HG02840 (cell line): ENCODE measurements around the gene GRIP2.
"Not testable (repeated sequence)": the region's sequence is repeated elsewhere in the genome, so short reads cannot be mapped to it uniquely, and the experiment has no call there.

ENCODE experiments used
- ATAC-seq: cut with Tn5 transposase; IDR thresholded peaks from one replicate; pipeline ENCODE4 v1.9.1; 2021; ENCODE audit warnings: mild to moderate bottlenecking, moderate library complexity, moderate number of reproducible peaks; ENCODE audit not compliant: unreplicated experiment, low FRiP score

The GRIP2 gene

DNA sequence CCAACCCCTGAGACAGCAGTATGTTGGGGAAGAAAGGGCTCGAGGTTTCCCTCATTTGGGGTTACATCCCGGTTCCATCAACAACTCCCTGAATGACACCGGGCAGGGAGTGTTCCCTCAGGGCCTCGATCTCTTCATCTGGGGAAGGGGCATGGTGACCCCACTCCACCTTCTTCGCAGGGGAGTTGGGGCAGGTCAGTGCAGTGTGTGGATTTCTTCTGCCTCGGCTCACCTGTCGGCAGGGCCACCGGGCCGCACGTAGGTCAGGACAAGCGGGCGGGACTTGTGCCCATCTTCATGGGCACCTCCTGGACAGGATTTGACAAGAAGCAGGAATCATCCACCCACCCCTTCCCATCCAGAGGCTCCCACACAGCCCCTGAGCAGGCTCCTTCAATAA lies 17.4 kb downstream of the GRIP2 start:
- ATAC-seq: no peak

DNA sequence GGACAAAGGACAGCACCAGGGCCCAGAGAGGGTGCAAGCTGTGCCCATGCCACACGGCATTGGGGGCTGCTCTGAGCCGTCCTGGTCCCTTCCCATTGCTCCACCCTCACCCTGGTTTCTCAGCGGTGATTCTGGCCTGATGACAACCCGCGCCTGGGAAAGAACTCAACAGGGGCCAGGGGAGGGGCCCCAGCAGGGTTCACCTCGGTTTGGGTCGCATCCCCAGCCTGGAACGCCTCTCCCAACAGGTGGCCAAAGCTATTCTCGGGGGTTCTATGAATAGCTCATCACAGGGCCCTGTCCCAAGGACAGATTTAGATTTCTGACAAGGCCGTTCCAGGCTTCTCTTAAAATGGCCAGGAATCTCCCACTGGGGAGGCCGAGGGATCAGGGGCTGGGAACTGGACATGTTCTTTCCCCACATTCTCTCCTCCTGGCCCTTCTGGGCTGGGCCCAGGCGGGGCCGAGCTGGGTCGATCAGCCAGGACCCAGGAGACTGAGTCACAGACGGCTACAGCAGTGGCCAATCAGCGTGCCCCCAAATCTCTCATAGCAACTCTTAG lies 17.9 kb downstream of the GRIP2 start:
- ATAC-seq: no peak

DNA sequence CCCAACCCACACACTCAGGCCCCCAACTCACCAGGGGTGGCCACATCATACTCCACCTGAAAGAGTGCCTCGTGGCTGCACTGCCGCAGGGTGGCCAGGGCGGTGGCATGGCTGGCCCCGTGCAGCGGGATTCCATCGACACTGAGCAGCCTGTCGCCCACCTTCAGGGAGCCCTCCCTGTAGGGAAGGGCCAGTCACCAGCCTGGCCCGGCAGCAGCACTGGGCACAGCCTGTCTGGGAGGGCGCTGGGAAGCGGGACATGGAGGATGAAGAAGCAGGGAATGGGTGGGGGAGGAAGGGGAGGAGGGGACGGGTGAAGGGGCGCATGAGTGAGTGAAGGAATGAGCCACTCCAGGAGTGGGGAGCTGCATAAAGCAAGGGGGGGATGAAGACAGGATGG lies 18.5 kb downstream of the GRIP2 start:
- no peak for ATAC-seq

DNA sequence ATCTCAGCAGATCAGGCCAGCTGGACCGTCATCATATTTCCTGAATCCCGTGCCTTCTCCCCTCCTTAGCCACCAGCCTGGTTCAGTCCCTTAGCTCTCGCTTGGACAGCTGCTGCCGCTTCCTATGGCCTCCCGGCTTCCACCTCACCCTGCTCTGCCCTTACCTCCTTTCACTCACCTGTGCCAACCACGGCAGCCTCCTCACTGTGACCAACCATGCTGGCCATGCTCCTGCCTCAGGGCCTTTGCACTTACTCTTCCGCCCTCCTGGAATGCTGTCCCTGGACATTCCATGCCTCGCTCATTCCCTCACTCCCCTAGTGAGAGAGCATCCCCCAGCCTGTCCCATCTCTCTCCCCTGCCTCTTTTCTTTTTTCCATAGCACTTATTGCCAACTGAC lies 19.2 kb downstream of the GRIP2 start:
- ATAC-seq: no peak

DNA sequence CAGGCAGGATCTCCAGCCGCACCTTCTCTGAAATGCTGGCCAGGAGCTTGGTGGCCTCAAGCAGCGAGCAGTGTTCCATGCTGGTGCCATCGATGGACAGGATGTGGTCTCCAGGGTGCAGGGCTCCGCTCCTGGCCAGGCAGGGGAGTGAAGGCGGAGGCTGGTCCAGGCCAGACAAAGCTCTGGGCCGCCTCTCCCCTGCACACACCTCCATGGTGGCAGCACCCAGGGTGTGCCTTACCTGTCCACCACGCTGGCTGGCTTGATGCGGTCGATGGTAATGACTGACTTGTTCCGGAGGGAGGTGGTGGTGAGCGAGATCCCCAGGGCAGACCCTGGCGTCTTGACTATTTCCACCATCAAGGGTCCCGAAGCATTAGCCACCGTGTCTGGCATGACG lies 20.0 kb downstream of the GRIP2 start:
- no peak for ATAC-seq

DNA sequence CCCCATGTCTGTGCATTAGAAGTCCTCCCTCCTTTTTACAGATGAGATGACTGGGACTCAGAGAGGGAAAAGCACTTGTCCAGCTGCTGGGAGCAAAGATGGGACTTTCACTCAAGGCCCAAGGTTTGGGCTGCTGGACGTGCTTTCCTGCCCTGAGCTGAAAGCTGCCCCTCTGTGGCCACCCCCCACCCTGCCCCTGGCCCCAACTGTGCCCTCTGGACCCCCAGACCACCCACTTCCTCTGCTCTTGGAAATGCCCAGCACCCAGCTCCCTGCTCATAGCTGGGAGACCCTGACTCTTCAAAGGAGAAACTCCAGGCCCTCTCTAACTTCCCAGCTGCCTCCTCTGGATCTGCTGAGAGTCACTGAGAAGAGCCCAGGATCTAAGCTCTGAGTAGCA lies 20.7 kb downstream of the GRIP2 start:
- no peak for ATAC-seq

DNA sequence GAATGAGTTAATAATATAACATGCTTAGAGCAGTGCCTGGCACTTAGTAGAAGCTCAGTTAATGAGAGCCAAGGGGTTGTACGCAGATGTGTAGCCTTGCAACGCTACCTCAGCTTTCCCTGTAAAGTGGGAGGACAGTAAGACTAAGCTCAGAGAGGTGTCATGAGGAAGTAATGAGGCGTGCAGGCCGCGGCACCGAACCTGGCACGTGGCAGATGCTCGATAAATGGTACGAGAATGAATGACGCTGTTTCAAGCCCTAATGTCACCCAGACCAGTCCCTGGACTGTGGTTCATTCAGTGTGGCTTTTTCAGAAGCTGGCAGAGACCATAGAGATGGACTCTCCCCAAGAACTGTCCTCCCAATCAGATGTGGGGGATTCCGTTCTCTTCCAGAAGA lies 21.2 kb downstream of the GRIP2 start:
- ATAC-seq: no peak

DNA sequence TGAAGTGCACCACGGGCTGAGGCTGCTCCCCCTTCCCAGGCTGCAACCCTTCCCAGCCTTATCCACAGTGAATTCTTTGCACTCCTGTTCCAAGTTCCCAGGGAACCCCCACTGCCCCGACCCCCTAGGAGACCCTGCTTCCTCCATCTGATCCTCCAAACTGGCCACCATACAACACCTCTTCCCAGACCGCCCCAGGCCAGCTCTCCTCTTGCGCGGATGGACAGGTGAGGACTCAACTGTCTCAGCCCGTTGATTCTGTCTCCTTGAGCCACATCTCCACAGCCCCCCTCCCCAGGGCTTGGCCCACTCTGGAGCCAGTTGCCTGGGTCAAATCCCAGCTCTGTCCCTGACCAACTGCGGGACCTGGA lies 21.7 kb downstream of the GRIP2 start:
- no peak for ATAC-seq

DNA sequence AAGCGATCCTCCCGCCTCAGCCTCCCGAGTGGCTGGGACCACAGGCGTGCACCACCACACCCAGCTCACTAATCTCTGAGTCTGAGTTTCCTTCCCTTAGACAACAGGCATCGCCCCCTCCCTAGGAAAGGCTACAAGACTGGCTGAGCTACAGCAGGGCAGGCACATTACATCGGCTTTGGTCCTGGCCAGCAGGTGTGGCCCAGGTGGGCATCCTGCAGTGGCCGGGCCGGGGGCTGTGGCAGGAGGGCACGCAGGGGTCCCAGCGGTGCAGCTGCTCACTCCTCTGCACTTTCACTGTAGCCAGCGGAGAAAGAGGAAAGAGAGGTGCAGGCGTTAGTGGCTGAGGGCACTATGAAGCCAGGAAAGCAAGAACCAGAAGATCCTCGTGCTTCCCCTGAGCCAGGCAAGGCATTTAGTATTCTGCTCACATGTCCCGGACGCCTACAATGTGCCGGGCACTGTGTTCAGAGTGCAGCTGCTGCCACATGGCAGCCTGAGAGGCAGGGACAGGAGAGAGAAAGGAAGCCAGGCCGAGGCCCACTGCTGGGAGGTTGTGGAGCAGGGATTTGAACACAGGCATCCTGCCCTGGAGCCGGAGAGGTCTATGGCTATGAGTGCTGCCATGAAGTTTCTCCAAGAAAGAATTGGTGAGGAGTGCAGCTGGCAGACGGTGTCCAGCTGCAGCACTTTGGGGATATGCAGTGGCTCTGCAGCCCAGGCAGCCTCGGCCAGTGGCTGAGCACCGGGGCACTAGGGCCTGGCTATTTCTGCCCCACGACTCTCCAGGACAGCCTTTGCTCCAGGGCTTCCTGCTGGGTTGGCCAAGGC lies 22.3 kb downstream of the GRIP2 start:
- ATAC-seq: no peak

DNA sequence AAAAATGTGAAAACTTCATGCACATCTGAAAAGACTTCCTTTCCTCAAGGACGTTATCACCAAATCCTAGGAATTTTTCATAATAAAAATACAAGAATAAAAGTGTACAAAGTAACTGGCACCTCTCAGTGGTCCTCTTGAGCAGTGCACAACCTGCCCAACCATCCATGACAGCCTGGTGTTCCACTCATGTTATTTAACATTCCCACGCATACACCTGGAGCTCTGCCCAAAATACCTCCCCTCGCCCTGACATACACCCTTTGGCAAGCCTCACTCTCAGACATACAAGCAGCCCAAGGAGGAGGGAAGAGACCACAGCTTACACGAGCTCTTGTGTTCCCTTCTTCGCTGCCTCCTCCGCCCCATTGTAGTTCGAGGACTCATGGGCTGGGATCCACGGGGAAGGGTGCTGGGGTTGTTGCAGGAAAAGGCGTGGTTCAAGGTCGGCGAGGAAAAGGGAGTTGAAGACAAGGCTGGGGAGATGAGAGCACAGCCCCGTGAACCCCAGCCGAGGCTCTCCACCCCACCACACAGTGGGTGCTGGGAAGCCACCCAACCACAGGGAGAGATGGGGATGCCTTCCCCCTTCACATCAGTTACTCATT lies 23.3 kb downstream of the GRIP2 start:
- ATAC-seq: no peak

DNA sequence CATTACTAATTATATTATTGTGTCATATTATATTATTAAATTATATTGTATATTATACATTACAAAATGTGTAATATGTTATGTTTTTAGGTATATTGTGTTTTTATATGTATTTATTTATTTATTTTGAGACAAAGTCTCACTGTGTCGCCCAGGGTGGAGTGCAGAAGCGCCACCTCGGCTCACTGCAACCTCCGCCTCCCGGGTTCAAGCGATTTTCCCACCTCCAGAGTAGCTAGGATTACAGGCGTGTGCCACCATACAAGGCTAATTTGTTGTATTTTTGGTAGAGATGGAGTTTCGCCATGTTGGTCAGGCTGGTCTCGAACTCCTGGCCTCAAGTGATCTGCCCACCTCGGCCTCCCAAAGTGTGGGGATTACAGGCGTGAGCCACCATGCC lies 24.6 kb downstream of the GRIP2 start:
- ATAC-seq: not testable (repeated sequence)

DNA sequence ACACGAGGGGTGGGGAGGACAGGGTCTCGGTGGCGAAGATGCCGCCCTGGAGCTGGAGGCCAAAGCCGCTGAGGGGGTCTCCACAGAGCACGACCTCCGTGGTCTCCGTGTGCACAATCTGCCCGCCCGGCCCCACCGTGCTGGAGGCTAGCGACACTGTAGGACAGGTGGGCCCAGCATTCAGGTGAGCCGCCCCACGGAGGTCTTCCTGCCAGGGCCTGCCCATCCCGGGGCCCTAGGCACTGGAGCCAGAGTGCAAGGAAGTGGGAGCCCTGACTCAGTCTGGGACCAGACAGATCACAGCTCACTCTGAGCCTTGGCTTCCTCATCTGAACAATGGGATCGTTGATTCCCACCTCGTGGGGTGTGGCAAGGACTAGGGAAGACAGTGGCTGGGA lies 25.8 kb downstream of the GRIP2 start:
- ATAC-seq: no peak

DNA sequence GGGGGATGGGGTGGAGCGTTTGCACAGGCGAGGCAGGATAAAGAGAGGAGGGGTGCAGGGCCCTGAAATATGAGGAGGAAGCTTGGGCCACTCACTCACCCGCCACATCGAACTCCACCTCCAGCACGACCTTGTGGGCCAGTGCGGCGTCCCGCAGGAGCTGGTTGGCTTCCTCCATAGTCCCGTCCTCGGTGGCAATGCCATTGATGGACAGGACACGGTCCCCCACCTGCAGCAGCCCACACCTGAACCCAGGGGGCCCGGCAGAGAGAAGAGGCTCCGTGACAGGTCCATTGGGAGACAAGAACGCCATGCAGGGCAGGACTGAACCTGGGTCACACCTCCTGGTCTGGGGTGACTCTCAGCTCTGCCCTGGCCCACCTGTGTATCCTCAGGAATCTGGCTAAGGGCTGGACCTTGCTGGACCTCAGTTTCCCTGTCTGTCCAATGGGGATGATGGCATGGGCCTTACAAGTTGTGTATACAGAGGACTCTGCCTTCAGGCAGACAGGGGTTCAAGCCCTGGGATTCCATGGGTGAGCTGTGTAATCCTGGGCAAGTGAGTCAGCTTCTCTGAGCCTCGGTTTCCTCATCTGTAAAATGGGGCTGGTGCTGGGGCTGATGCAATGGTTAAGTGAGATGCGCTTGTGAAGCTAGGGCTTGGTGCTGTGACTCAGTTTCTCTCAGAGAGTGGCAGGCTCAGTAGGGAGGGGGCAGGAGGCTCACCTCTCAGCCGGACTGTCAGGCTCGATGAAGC lies 26.4 kb downstream of the GRIP2 start:
- no peak for ATAC-seq

DNA sequence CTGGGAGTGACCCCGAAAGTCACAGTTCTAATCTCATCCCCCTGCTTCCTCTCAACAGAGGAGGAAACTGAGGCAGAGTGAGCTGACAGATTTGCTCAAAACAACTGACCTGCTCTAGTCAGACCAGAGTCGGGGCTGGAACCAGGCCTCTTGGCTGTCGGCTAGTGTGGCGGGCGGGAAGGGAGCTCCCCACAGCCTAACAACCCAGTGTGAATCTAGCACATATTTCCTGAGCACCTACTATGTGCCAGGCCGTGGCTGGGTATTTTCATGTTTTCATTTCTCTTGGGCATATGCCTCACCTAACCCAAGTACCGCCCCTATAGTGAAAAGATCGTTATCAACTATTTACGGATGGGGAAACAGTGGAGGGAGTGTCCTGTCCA lies 27.2 kb downstream of the GRIP2 start:
- no peak for ATAC-seq

DNA sequence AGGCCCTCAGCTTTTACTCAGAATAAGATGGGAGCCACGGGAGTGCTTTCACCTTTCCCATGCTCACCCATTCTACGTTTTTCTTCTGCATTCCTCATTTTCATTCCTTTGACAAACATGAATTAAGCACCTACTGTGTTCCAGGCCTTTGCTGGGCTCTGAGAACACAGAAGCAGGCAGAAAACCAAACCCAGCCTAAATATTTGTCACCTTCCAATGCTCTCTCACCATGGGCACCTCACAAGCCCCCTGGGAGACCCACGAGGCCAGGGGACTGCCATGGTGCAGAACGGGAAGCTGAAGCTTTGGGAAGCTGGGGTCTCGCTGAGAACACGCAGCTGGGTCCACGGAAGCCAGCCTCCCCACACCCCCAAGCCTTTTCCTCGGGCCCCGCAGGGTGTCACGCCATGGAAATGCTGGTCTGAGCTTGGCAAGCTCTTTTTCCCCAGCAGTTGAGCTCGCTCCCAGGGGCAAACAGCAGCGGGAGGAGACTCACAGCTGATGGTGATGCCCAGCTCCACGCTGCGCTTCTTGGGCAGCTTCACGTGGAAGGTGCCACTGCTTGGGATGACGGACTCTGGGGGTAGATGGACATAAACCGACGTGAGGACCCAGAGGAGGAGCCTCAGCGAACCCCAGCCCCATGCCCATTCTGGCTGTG lies 27.7 kb downstream of the GRIP2 start:
- ATAC-seq: no peak

DNA sequence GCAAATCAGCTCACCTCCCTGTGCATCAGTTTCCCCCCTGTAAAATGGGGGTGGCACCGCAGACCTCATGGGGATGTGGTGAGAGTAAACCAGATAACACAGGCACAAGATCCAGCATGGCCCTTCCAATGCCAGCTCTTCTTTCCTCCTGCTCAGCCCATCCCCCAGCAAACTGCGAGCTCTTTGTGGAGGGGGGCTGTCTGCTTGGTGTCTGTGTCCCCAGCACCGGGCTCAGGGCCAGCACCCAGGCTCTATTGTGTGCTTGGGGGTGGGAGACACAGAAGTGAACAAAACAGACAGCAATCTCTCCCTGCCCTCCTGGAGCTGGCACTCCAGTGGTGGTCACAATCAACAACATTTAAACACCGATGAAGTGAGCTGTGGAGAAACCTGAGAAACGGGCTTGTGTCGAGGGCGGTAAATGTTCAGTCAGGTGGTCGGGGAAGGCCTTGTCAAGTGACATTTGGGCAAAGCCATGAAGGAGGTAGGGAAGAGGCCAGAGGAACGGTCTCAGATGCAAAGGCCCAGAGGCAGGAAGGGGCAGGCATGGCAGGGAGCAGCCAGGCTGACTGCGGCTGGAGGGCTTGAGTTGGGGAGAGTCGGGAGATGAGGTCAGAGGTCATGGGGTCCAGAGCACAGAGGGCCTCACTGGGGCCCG lies 28.4 kb downstream of the GRIP2 start:
- ATAC-seq: no peak

DNA sequence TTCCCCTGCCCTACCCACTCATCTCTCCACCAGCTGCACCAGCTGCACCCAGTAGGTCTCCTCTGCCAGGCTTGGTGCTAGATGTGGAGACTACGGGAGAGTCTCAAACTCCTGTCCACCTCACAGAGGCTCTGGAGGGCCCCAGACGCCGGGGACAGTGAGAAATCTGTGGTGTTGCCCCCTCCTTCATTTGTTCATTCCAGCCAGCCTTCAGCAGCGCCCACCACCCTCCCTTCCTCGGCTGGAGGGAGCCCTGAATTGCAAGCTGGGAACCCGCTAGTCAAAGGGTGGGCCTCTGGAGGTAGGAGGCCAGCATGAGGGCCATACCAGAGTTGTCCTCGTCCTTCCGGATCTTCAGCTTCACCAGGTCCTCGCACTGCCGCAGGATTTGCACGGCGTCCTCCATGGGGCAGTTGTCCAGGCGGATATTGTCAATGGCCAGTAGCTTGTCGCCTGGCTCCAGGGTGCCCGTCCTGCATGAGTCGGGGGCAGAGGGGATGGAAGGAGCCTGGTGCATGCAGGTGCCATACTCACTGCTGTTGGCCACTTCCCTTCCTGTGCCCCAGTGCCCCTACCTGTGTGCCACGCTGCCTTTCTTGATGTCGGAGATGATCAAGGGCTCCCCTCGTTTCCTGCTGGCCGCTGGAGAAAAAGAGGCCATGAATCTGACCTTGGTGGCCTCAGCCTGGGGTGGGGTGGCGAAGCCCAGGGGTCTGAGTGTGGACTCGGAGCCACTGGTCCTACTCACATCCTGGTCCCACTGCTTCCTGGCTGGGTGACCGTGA lies 29.1 kb downstream of the GRIP2 start:
- ATAC-seq: no peak

DNA sequence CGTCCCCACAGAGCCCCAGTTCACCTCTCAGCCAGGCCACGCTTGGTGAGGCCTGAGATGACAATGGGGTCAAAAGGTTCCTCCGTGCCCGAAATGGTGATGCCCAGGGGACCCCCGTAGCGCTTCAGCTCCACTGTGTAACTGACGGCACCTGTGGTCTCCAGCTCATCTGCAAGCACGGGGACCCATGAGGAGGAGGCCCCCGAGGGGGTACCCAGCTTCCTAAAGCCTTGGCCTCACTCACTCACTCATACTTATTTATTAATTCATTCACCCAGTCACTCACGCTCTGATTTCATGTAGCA lies 30.4 kb downstream of the GRIP2 start:
- ATAC-seq: no peak

DNA sequence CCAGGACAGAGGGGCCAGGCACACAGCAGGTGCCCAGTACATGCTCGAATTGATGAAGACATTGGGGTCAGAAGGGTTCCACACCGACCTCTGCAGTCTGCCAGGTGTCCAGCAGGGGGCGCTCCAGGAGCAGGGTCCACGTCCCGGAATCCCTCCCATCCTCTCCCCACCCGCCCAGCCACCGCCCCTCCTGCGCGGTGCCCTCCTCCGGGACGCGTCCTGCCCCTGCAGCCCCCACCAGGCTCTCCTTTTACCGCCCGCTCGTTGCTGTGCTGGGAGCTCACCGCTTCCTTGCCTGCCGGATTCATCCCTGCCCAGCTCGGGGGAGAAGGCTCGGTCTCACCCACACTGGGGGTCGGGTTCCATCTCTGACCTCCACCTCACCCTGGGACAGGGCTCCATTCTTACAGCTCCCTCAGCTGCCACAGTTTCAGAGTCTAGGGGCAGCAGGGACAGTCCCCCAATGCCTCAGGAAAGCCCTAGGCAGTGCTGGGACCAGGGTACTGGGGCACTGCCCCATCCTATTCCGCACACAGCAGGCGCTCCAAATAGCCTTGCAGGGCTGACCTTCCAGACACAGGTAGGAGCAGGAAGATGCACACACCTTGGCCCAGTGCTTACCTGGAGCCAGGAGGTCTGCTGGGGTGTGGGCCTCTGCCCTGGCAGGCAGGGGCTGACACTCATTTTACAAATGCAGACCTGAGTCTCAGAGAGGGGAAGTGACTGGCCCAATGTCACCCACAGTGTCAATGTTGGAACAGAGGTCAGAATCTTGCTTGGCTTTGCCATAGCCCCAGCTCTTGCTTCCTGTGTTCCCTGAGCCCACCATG lies 31.0 kb downstream of the GRIP2 start:
- ATAC-seq: no peak
